Neuronal stem cell (in vitro differentiated cells): ENCODE measurements around the gene HDAC9.
A peak's percentile ranks its signal among the peaks of the same experiment; 100 is the strongest.

Experiments used
- DNase-seq: peaks from one replicate; pipeline ENCODE4 v3.0.0-alpha.2; 2013; ENCODE audit warnings: low spot score
- H2AFZ ChIP-seq: one replicate; pipeline ENCODE4 v1.6.1; 2013; ENCODE audit warnings: mild to moderate bottlenecking, low read length, inconsistent platforms
- H2AK5ac ChIP-seq: 2 replicates; pipeline ENCODE4 v1.6.1; 2013; ENCODE audit warnings: low read depth, mild to moderate bottlenecking, inconsistent platforms, low read length, moderate library complexity, mixed read lengths
- H2BK120ac ChIP-seq: 2 replicates; pipeline ENCODE4 v1.6.1; 2013; ENCODE audit warnings: low read depth, mild to moderate bottlenecking, inconsistent platforms, low read length, moderate library complexity, mixed read lengths
- H2BK12ac ChIP-seq: one replicate; pipeline ENCODE4 v1.6.1; 2013; ENCODE audit warnings: low read length, inconsistent platforms
- H2BK15ac ChIP-seq: 2 replicates; pipeline ENCODE4 v1.6.1; 2013; ENCODE audit warnings: mild to moderate bottlenecking, low read length, inconsistent platforms, mixed read lengths
- H2BK5ac ChIP-seq: one replicate; pipeline ENCODE4 v1.6.1; 2013; ENCODE audit warnings: inconsistent platforms, mild to moderate bottlenecking, low read length, moderate library complexity
- H3K14ac ChIP-seq: one replicate; pipeline ENCODE4 v1.6.1; 2013; ENCODE audit warnings: low read length, inconsistent platforms
- H3K18ac ChIP-seq: 2 replicates; pipeline ENCODE4 v1.6.1; 2013; ENCODE audit warnings: low read length, inconsistent platforms
- H3K23ac ChIP-seq: 2 replicates; pipeline ENCODE4 v1.6.1; 2013; ENCODE audit warnings: low read depth, mild to moderate bottlenecking, mixed read lengths, low read length, inconsistent platforms; ENCODE audit not compliant: poor library complexity
- H3K27ac ChIP-seq: replicated peaks from 3 replicates; pipeline ENCODE4 v1.5.1; 2013; ENCODE audit warnings: low read length, inconsistent platforms
- H3K27me3 ChIP-seq, 3 experiments: 2 replicates each; pipeline ENCODE4 v1.6.1; 2013; ENCODE audit warnings: low read length in 3 of 3, mild to moderate bottlenecking in 2 of 3, inconsistent platforms in 1 of 3, low read depth in 1 of 3, mixed read lengths in 1 of 3, moderate library complexity in 1 of 3; ENCODE audit not compliant: control insufficient read depth in 3 of 3, insufficient read depth in 3 of 3
- H3K36me3 ChIP-seq, 2 donors: replicated peaks in 1 of 2; 2 replicates each; pipeline ENCODE4 v1.6.1; 2013; ENCODE audit warnings: low read length in 2 of 2; ENCODE audit not compliant: control insufficient read depth in 2 of 2, insufficient read depth in 2 of 2
- H3K4ac ChIP-seq: 2 replicates; pipeline ENCODE4 v1.6.1; 2013; ENCODE audit warnings: inconsistent platforms, mild to moderate bottlenecking, low read length, moderate library complexity
- H3K4me1 ChIP-seq, 2 donors: 1 replicate in 1 of 2; 2 replicates in 1 of 2; pipeline ENCODE4 v1.6.1; 2013; ENCODE audit warnings: low read length in 2 of 2, low read depth in 1 of 2; ENCODE audit not compliant: control insufficient read depth in 2 of 2, insufficient read depth in 1 of 2
- H3K4me2 ChIP-seq: one replicate; pipeline ENCODE4 v1.6.1; 2013; ENCODE audit warnings: mild to moderate bottlenecking, low read length, inconsistent platforms; ENCODE audit not compliant: insufficient read depth, poor library complexity, severe bottlenecking
- H3K4me3 ChIP-seq, 2 donors: 2 replicates each; pipeline ENCODE4 v1.5.1; 2013; ENCODE audit warnings: low read length in 2 of 2, mild to moderate bottlenecking in 2 of 2, inconsistent platforms in 1 of 2, moderate library complexity in 1 of 2
- H3K79me1 ChIP-seq: one replicate; pipeline ENCODE4 v1.6.1; 2013; ENCODE audit warnings: low read depth, mild to moderate bottlenecking, inconsistent platforms, low read length, moderate library complexity
- H3K9ac ChIP-seq: one replicate; pipeline ENCODE4 v1.6.1; 2013; ENCODE audit warnings: mild to moderate bottlenecking, low read depth, low read length, inconsistent platforms; ENCODE audit not compliant: poor library complexity
- H3K9me3 ChIP-seq, 2 donors: replicated peaks in 1 of 2; 2 replicates each; pipeline versions ENCODE3 to v1.6.1; 2013; ENCODE audit warnings: low read length in 2 of 2, mild to moderate bottlenecking in 2 of 2, inconsistent platforms in 1 of 2, low read depth in 1 of 2, mixed read lengths in 1 of 2, moderate library complexity in 1 of 2; ENCODE audit not compliant: control insufficient read depth in 2 of 2, insufficient read depth in 1 of 2
- H4K8ac ChIP-seq: one replicate; pipeline ENCODE4 v1.6.1; 2013; ENCODE audit warnings: low read depth, mild to moderate bottlenecking, inconsistent platforms, low read length, moderate library complexity
- H4K91ac ChIP-seq: one replicate; pipeline ENCODE4 v1.6.1; 2013; ENCODE audit warnings: low read length, low read depth, mild to moderate bottlenecking, inconsistent platforms; ENCODE audit not compliant: poor library complexity
- WGBS, 2 donors: extraction: QIAGEN DNeasy Blood & Tissue Kit; methylation state at CpG; one replicate each; pipeline ENCODE4 v1.1.7; 2013; ENCODE audit warnings: missing lambda C conversion rate in 2 of 2, mixed read lengths in 1 of 2; ENCODE audit not compliant: insufficient read length in 2 of 2, insufficient replicate concordance in 1 of 2; ENCODE audit errors: extremely low coverage in 2 of 2; 5-methylcytosine and 5-hydroxymethylcytosine counted together

The HDAC9 gene

DNA sequence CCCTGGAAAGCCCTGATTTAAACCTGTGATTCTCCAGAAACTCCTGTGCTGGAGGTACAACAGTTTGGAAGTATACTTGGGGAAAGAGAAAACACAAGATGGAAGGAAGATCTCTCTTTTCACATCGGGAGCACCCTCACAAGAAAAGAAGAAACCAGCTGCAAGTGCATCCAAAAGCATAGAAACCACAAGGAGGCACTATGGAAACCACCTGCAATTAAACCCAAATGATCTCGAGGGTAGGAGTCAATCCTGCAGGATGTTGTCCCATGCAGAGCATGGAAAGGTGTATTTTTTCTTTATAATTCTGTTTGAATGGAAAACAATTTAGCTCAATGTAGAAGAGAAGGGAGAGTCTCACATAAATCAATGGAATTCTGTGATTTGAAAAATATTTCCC is 411.4 kb downstream of the HDAC9 start:
- H3K9ac ChIP-seq: no peak overlapping the region
- H3K4ac ChIP-seq: no peak overlapping the region
- no peak overlapping the region for H2BK120ac ChIP-seq
- H3K27ac ChIP-seq: no peak overlapping the region
- H4K8ac ChIP-seq: no peak overlapping the region
- no peaks in the 10 kb centered on the region for H3K9me3 ChIP-seq
- no peak overlapping the region for H2BK5ac ChIP-seq
- no peaks in the 10 kb centered on the region for H3K27me3 ChIP-seq
- no peak overlapping the region for H4K91ac ChIP-seq
- H3K23ac ChIP-seq: no peak overlapping the region
- H3K4me2 ChIP-seq: no peak overlapping the region
- H2BK15ac ChIP-seq: no peak overlapping the region
- no peak overlapping the region for H3K18ac ChIP-seq
- H3K36me3 ChIP-seq: no peaks in the 10 kb centered on the region
- H2AFZ ChIP-seq: peak overlapping the region; percentile 56
- no peak overlapping the region for H2BK12ac ChIP-seq
- no peak for DNase-seq
- no peaks in the 10 kb centered on the region for H3K79me1 ChIP-seq
- no peak overlapping the region for H2AK5ac ChIP-seq
- H3K14ac ChIP-seq: no peak overlapping the region
- no peaks in the 10 kb centered on the region for H3K4me1 ChIP-seq
- no CpG with 5 or more reads among the region's 2 CpGs for WGBS, 2 donors
- H3K4me3 ChIP-seq: no peak overlapping the region

DNA sequence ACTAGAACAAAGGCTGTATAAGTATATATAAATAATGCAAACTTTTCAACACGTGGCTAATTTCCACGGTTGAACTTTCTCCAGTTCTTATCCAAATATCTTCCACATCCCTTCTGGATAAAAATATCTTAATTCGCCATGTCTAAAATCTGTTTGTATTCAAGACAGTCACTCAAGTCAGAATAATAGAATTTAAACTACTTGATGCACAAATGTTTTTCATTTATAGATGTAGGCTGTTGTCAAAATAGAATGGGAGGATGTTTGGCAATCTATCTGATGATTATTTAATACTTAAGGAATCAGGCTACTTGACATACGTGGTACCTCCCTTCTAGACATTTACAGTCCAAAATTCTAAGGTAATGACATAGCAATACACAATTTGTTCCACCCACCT is 417.6 kb downstream of the HDAC9 start:
- Histone ChIP-seq H2BK12ac (no peak overlapping the region), H2AK5ac (no peak overlapping the region), H3K36me3 (no peaks in the 10 kb centered on the region), H4K91ac (no peak overlapping the region), H3K4ac (no peak overlapping the region), H4K8ac (no peak overlapping the region), H3K79me1 (no peaks in the 10 kb centered on the region), H2BK15ac (no peak overlapping the region), H2BK5ac (no peak overlapping the region), H3K4me1 (peaks cover 0 to 6% of the 10 kb centered on the region in 2 donors), H2BK120ac (no peak overlapping the region), H3K27me3 (no peaks in the 10 kb centered on the region), H3K14ac (no peak overlapping the region), H3K4me2 (no peak overlapping the region), H3K18ac (no peak overlapping the region), H3K9me3 (no peaks in the 10 kb centered on the region), H3K9ac (no peak overlapping the region), H3K23ac (no peak overlapping the region), H3K4me3 (no peak overlapping the region), H2AFZ (no peak overlapping the region), H3K27ac (no peak overlapping the region)
- no peak for DNase-seq
- no CpG with 5 or more reads among the region's 4 CpGs for WGBS, 2 donors

DNA sequence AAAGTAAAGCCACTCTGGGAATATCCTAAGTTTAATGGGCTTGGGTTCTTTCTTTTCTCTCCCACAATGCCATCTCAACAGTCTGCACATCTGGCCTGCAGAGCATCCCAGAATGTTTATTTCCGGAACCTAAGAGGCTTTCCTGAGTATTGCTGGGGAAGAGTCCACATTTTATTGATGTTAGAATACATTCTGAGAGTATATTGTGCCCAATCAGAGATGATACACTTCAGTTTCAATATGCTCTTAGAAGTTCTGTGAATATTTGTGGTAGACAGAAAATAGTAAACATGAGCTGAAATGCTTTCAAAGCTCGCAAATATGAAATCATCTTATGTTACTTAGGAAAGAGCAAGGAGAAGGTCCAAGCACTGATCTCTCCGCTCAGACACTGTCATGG is 421.3 kb downstream of the HDAC9 start:
- no peak overlapping the region for H4K8ac ChIP-seq
- H3K36me3 ChIP-seq: no peaks in the 10 kb centered on the region
- H3K4me2 ChIP-seq: no peak overlapping the region
- H3K4me1 ChIP-seq: peaks cover 0 to 6% of the 10 kb centered on the region in 2 donors
- H2BK12ac ChIP-seq: no peak overlapping the region
- DNase-seq: no peak
- H3K79me1 ChIP-seq: no peaks in the 10 kb centered on the region
- no peak overlapping the region for H3K14ac ChIP-seq
- no peak overlapping the region for H3K4ac ChIP-seq
- H4K91ac ChIP-seq: no peak overlapping the region
- no peaks in the 10 kb centered on the region for H3K27me3 ChIP-seq
- H3K18ac ChIP-seq: no peak overlapping the region
- no peaks in the 10 kb centered on the region for H3K9me3 ChIP-seq
- H3K4me3 ChIP-seq: no peak overlapping the region
- no peak overlapping the region for H3K9ac ChIP-seq
- no peak overlapping the region for H2BK5ac ChIP-seq
- H2BK15ac ChIP-seq: no peak overlapping the region
- WGBS, 2 donors: no CpG with 5 or more reads among the region's 3 CpGs
- no peak overlapping the region for H2AFZ ChIP-seq
- H2AK5ac ChIP-seq: no peak overlapping the region
- no peak overlapping the region for H2BK120ac ChIP-seq
- no peak overlapping the region for H3K27ac ChIP-seq
- no peak overlapping the region for H3K23ac ChIP-seq

DNA sequence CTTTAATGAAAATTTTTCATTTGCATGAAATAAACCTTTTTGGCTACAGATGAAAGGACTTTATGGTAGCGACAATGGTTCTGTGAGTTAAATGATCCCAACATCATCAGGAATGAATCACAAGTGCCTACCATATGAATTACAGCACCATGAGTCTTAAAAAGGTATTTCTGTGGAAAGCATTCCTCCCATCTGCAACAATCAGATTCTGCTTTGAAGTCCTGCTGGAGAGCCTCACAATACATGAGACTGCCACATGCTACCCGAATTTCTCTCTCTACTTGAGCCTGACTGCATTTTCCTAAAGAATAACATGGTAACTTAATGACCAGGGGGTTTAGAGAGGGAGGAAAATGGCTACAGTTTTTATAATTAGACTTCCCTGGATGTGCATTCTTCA is 431.6 kb downstream of the HDAC9 start:
- Histone ChIP-seq H4K8ac (no peak overlapping the region), H3K9me3 (no peaks in the 10 kb centered on the region), H3K4me1 (no peaks in the 10 kb centered on the region), H3K4ac (no peak overlapping the region), H3K27me3 (no peaks in the 10 kb centered on the region), H3K9ac (no peak overlapping the region), H3K36me3 (no peaks in the 10 kb centered on the region), H2BK12ac (no peak overlapping the region), H3K14ac (no peak overlapping the region), H2AFZ (peak overlapping the region; percentile 5), H2BK15ac (no peak overlapping the region), H2BK120ac (no peak overlapping the region), H3K27ac (no peak overlapping the region), H3K23ac (no peak overlapping the region), H2BK5ac (no peak overlapping the region), H3K4me2 (no peak overlapping the region), H2AK5ac (no peak overlapping the region), H4K91ac (no peak overlapping the region), H3K79me1 (no peaks in the 10 kb centered on the region), H3K4me3 (no peak overlapping the region), H3K18ac (no peak overlapping the region)
- no peak for DNase-seq
- no CpG with 5 or more reads among the region's 2 CpGs for WGBS, 2 donors
